ENCODE results near the gene ATP1A3.
A peak's percentile ranks its signal among the peaks of the same experiment; 100 is the strongest.

Gene ATP1A3

GRCh38 chr19:41936416-41936850, 57.6 kb downstream of the ATP1A3 start:
- Histone ChIP-seq H3K36me3 (ENCODE audit: low read depth) (no peaks in the 10 kb centered on the region), H3K4me3 (ENCODE audit: severe bottlenecking) (no peak overlapping the region), H3K4me1 (ENCODE audit: insufficient read depth, poor library complexity, severe bottlenecking) (peaks cover 4% of the 10 kb centered on the region), H3K27ac (ENCODE audit: poor library complexity, severe bottlenecking) (no peak overlapping the region), H3K27me3 (ENCODE audit: insufficient read depth, poor library complexity, severe bottlenecking) (peaks cover 39% of the 10 kb centered on the region), H3K9me3 (ENCODE audit: severe bottlenecking) (no peaks in the 10 kb centered on the region)
- TF ChIP-seq CTCF (IDR thresholded peaks at IDR 0.05; ENCODE audit: poor library complexity, severe bottlenecking) = no peak
- ATAC-seq (ENCODE audit: low read depth) (peak; percentile 48), DNase-seq (ENCODE audit: low spot score) (no peak)

GRCh38 chr19:41935760-41936415, 58.1 kb downstream of the ATP1A3 start:
- H3K27ac ChIP-seq (ENCODE audit: poor library complexity, severe bottlenecking) = no peak overlapping the region
- DNase-seq (ENCODE audit: low spot score) (no peak), ATAC-seq (ENCODE audit: low read depth) (peak; percentile 13; the same call in 2 of the 3 replicates)
- peaks cover 44% of the 10 kb centered on the region for H3K27me3 ChIP-seq (ENCODE audit: insufficient read depth, poor library complexity, severe bottlenecking)
- no peak overlapping the region for H3K4me3 ChIP-seq (ENCODE audit: severe bottlenecking)
- TF ChIP-seq CTCF (IDR thresholded peaks at IDR 0.05; ENCODE audit: poor library complexity, severe bottlenecking) = no peak
- no peaks in the 10 kb centered on the region for H3K9me3 ChIP-seq (ENCODE audit: severe bottlenecking)
- H3K36me3 ChIP-seq (ENCODE audit: low read depth) = no peaks in the 10 kb centered on the region
- peaks cover 4% of the 10 kb centered on the region for H3K4me1 ChIP-seq (ENCODE audit: insufficient read depth, poor library complexity, severe bottlenecking)

- ATAC-seq (ENCODE audit: low read depth) = peak; percentile 65
- Histone ChIP-seq H3K9me3 (ENCODE audit: severe bottlenecking) (no peaks in the 10 kb centered on the region), H3K27ac (ENCODE audit: poor library complexity, severe bottlenecking) (no peak overlapping the region), H3K36me3 (ENCODE audit: low read depth) (no peaks in the 10 kb centered on the region), H3K27me3 (ENCODE audit: insufficient read depth, poor library complexity, severe bottlenecking) (peaks cover 54% of the 10 kb centered on the region), H3K4me3 (ENCODE audit: severe bottlenecking) (no peak overlapping the region), H3K4me1 (ENCODE audit: insufficient read depth, poor library complexity, severe bottlenecking) (peaks cover 4% of the 10 kb centered on the region)
- no peak for DNase-seq (ENCODE audit: low spot score)
- TF ChIP-seq CTCF (IDR thresholded peaks at IDR 0.05; ENCODE audit: poor library complexity, severe bottlenecking) = peak; percentile 89
These were observed 59.1 kb downstream of the ATP1A3 start for GRCh38 chr19:41934849-41935374.

GRCh38 chr19:41933693-41934426, 60.2 kb downstream of the ATP1A3 start:
- H3K4me3 ChIP-seq (ENCODE audit: severe bottlenecking) = no peak overlapping the region
- H3K27me3 ChIP-seq (ENCODE audit: insufficient read depth, poor library complexity, severe bottlenecking) = peaks cover 65% of the 10 kb centered on the region
- H3K36me3 ChIP-seq (ENCODE audit: low read depth) = no peaks in the 10 kb centered on the region
- H3K4me1 ChIP-seq (ENCODE audit: insufficient read depth, poor library complexity, severe bottlenecking) = peaks cover 4% of the 10 kb centered on the region
- H3K9me3 ChIP-seq (ENCODE audit: severe bottlenecking) = no peaks in the 10 kb centered on the region
- ATAC-seq (ENCODE audit: low read depth) (no peak), DNase-seq (ENCODE audit: low spot score) (no peak)
- TF ChIP-seq CTCF (IDR thresholded peaks at IDR 0.05; ENCODE audit: poor library complexity, severe bottlenecking) = no peak
- no peak overlapping the region for H3K27ac ChIP-seq (ENCODE audit: poor library complexity, severe bottlenecking)
